CD8-positive, alpha-beta memory T cell (primary cell): ENCODE data around the gene MGLL. TPM values are rescaled to one million over a fixed set of nuclear protein-coding genes. Genes with fewer than 3 reads are reported as not detected.
A peak's percentile ranks its signal among the peaks of the same experiment; 100 is the strongest.
"Not testable (repeated sequence)": the region's sequence is repeated elsewhere in the genome, so short reads cannot be mapped to it uniquely, and the experiment has no call there.

Experiments used
- CTCF ChIA-PET: fragments of 350-600 bp; sonication (Branson Sonifier 250); formaldehyde crosslinking; loops from one replicate; lab custom pipeline; 2021; ENCODE audit warnings: antibody characterized with exemption; lab: Charles Lee
- POLR2A ChIA-PET: fragments of 350-600 bp; sonication (Branson Sonifier 250); formaldehyde crosslinking; loops from one replicate; lab custom pipeline; 2021; ENCODE audit warnings: antibody characterized with exemption; lab: Charles Lee
- DNase-seq, 5 donors: peaks; one replicate each; pipeline versions ENCODE4 v3.0.0 to v3.0.0-alpha.2; 2020 to 2022; ENCODE audit warnings: mixed read lengths in 1 of 5
- H3K27ac ChIP-seq: one replicate; pipeline ENCODE4 v1.7.0; 2013; ENCODE audit warnings: low read depth, mild to moderate bottlenecking, low read length, moderate library complexity
- H3K27me3 ChIP-seq: 2 replicates; pipeline ENCODE4 v1.7.0; 2013; ENCODE audit warnings: low read length, mild to moderate bottlenecking; ENCODE audit not compliant: insufficient read depth, poor library complexity, severe bottlenecking
- H3K36me3 ChIP-seq: 2 replicates; pipeline ENCODE4 v1.7.0; 2013; ENCODE audit warnings: mild to moderate bottlenecking, low read length, moderate library complexity; ENCODE audit not compliant: insufficient read depth
- H3K4me1 ChIP-seq: 2 replicates; pipeline ENCODE4 v1.7.0; 2013; ENCODE audit warnings: mild to moderate bottlenecking, low read length, moderate library complexity; ENCODE audit not compliant: insufficient read depth
- H3K4me3 ChIP-seq: 2 replicates; pipeline ENCODE4 v1.7.0; 2013; ENCODE audit warnings: mild to moderate bottlenecking, low read length
- H3K9me3 ChIP-seq: 2 replicates; pipeline ENCODE4 v1.7.0; 2013; ENCODE audit warnings: mild to moderate bottlenecking, low read length
- H3K27ac Mint-ChIP-seq, 8 donors: one replicate each; pipeline ENCODE4 v1.8.0; 2020 to 2021; ENCODE audit warnings: mixed read lengths in 8 of 8, mild to moderate bottlenecking in 6 of 8, inconsistent platforms in 3 of 8, moderate library complexity in 3 of 8
- H3K27me3 Mint-ChIP-seq, 2 donors: one replicate each; pipeline ENCODE4 v1.8.0; 2020 to 2021; ENCODE audit warnings: mixed read lengths in 2 of 2, mild to moderate bottlenecking in 1 of 2, moderate library complexity in 1 of 2
- H3K36me3 Mint-ChIP-seq, 3 donors: one replicate each; pipeline ENCODE4 v1.8.0; 2020 to 2021; ENCODE audit warnings: mixed read lengths in 3 of 3, inconsistent platforms in 1 of 3, mild to moderate bottlenecking in 1 of 3
- H3K4me1 Mint-ChIP-seq, 3 donors: one replicate each; pipeline ENCODE4 v1.8.0; 2020 to 2021; ENCODE audit warnings: mixed read lengths in 3 of 3, inconsistent platforms in 1 of 3, mild to moderate bottlenecking in 1 of 3
- H3K4me3 Mint-ChIP-seq, 7 donors: one replicate each; pipeline ENCODE4 v1.8.0; 2020 to 2021; ENCODE audit warnings: mixed read lengths in 7 of 7, mild to moderate bottlenecking in 6 of 7, moderate library complexity in 4 of 7, inconsistent platforms in 2 of 7
- H3K9me3 Mint-ChIP-seq, 5 donors: one replicate each; pipeline ENCODE4 v1.8.0; 2020 to 2022; ENCODE audit warnings: mixed read lengths in 5 of 5, mild to moderate bottlenecking in 3 of 5, moderate library complexity in 2 of 5, inconsistent platforms in 1 of 5
- polyA plus RNA-seq: library from polyadenylated mRNA; unstranded; fragments of 300-500 nt; fragmentation: Illumina TruSeq; gene quantifications from one replicate; pipeline ENCODE4 v1.2.3, GENCODE V29; 2021
- total RNA-seq, 2 experiments: library from RNA; stranded (reverse); gene quantifications; one replicate each; pipeline ENCODE4 v1.2.3, GENCODE V29; 2021

The MGLL gene
- total and polyA plus RNA-seq, 3 experiments from 2014 or later = 3.0 to 5.9 (median 5.3) TPM

GRCh38 chr3:127658234-127658633 is 164.1 kb downstream of the MGLL start:
- ChIA-PET CTCF (interaction anchor here (0.7 to 0.9 kb wide), 2 partner anchors 83 to 1059 kb away, joined by 3 read pairs; no protein-coding TSS in a partner anchor), POLR2A (no interaction called here)

GRCh38 chr3:127656906-127657305 is 165.4 kb downstream of the MGLL start:
- H3K27me3 ChIP-seq = no peaks in the 10 kb centered on the region
- ChIA-PET POLR2A (no interaction called here), CTCF (no interaction called here)
- no peaks in the 10 kb centered on the region for H3K36me3 ChIP-seq
- Mint-ChIP-seq H3K27me3 (no peaks in the 10 kb centered on the region), H3K4me1 (no peaks in the 10 kb centered on the region), H3K27ac (no peak overlapping the region), H3K36me3 (peaks cover 0 to 2% (median 0%) of the 10 kb centered on the region in 3 donors), H3K4me3 (no peak overlapping the region), H3K9me3 (no peaks in the 10 kb centered on the region)
- H3K4me3 ChIP-seq = no peak overlapping the region
- H3K9me3 ChIP-seq = no peaks in the 10 kb centered on the region
- no peak for DNase-seq
- no peaks in the 10 kb centered on the region for H3K4me1 ChIP-seq
- no peak overlapping the region for H3K27ac ChIP-seq

More at GRCh38 chr3:127658234-127658633, 164.1 kb downstream of the MGLL start:
- Mint-ChIP-seq H3K4me3 (no peak overlapping the region), H3K27ac (no peak overlapping the region), H3K27me3 (no peaks in the 10 kb centered on the region), H3K36me3 (peaks cover 0 to 2% (median 0%) of the 10 kb centered on the region in 3 donors), H3K9me3 (no peaks in the 10 kb centered on the region), H3K4me1 (no peaks in the 10 kb centered on the region)
- Histone ChIP-seq H3K36me3 (no peaks in the 10 kb centered on the region), H3K27ac (no peak overlapping the region), H3K27me3 (no peaks in the 10 kb centered on the region), H3K9me3 (no peaks in the 10 kb centered on the region), H3K4me3 (no peak overlapping the region), H3K4me1 (no peaks in the 10 kb centered on the region)
- no peak for DNase-seq

- ChIA-PET POLR2A (no interaction called here), CTCF (interaction anchor here (1.9 kb wide), 1 partner anchor 40 kb away, joined by 5 read pairs; no protein-coding TSS in a partner anchor)
- Histone ChIP-seq H3K9me3 (no peaks in the 10 kb centered on the region), H3K36me3 (no peaks in the 10 kb centered on the region), H3K27ac (no peak overlapping the region), H3K4me1 (no peaks in the 10 kb centered on the region), H3K4me3 (no peak overlapping the region), H3K27me3 (no peaks in the 10 kb centered on the region)
- Mint-ChIP-seq H3K27ac (peak overlapping the region in 1 of 8 donors; percentile 2), H3K9me3 (no peaks in the 10 kb centered on the region), H3K27me3 (no peaks in the 10 kb centered on the region), H3K36me3 (peaks cover 0 to 2% (median 0%) of the 10 kb centered on the region in 3 donors), H3K4me3 (no peak overlapping the region), H3K4me1 (no peaks in the 10 kb centered on the region)
- DNase-seq = no peak
Observed at GRCh38 chr3:127655641-127656040, 166.7 kb downstream of the MGLL start.

- H3K36me3 ChIP-seq, H3K4me3 ChIP-seq, H3K4me1 Mint-ChIP-seq, H3K27ac Mint-ChIP-seq, H3K4me1 ChIP-seq, H3K27ac ChIP-seq, POLR2A ChIA-PET, H3K36me3 Mint-ChIP-seq, DNase-seq, H3K9me3 ChIP-seq, H3K27me3 Mint-ChIP-seq, H3K9me3 Mint-ChIP-seq, H3K4me3 Mint-ChIP-seq, H3K27me3 ChIP-seq: not testable (repeated sequence)
- CTCF ChIA-PET = interaction anchor here (1.9 kb wide), 1 partner anchor 41 kb away, joined by 5 read pairs; no protein-coding TSS in a partner anchor
Observed at GRCh38 chr3:127654993-127655392, 167.3 kb downstream of the MGLL start.

- no peaks in the 10 kb centered on the region for H3K27me3 ChIP-seq
- H3K9me3 ChIP-seq = no peaks in the 10 kb centered on the region
- H3K36me3 ChIP-seq = no peaks in the 10 kb centered on the region
- H3K27me3 Mint-ChIP-seq = no peaks in the 10 kb centered on the region
- no peak overlapping the region for H3K27ac ChIP-seq
- DNase-seq = no peak
- no peak overlapping the region for H3K4me3 Mint-ChIP-seq
- H3K4me3 ChIP-seq = no peak overlapping the region
- H3K4me1 Mint-ChIP-seq = no peaks in the 10 kb centered on the region
- H3K9me3 Mint-ChIP-seq = no peaks in the 10 kb centered on the region
- no peaks in the 10 kb centered on the region for H3K36me3 Mint-ChIP-seq
- ChIA-PET CTCF (no interaction called here), POLR2A (no interaction called here)
- no peak overlapping the region for H3K27ac Mint-ChIP-seq
- H3K4me1 ChIP-seq = no peaks in the 10 kb centered on the region
Observed at GRCh38 chr3:127654374-127654773, 167.9 kb downstream of the MGLL start.

- H3K4me3 ChIP-seq = no peak overlapping the region
- Mint-ChIP-seq H3K27me3 (no peaks in the 10 kb centered on the region), H3K27ac (peak overlapping the region in 1 of 8 donors; percentile 81), H3K36me3 (no peaks in the 10 kb centered on the region), H3K4me3 (no peak overlapping the region), H3K4me1 (no peaks in the 10 kb centered on the region), H3K9me3 (no peaks in the 10 kb centered on the region)
- no peaks in the 10 kb centered on the region for H3K27me3 ChIP-seq
- H3K27ac ChIP-seq = no peak overlapping the region
- no peaks in the 10 kb centered on the region for H3K36me3 ChIP-seq
- DNase-seq = peak in 2 of 5 donors; percentile 23 to 37
- H3K9me3 ChIP-seq = no peaks in the 10 kb centered on the region
- H3K4me1 ChIP-seq = no peaks in the 10 kb centered on the region
- POLR2A ChIA-PET = no interaction called here
- CTCF ChIA-PET = interaction anchor here (0.9 to 3.1 kb wide), 11 partner anchors 9 to 319 kb away, joined by 3 to 10 read pairs (median 3); no protein-coding TSS in a partner anchor
Observed at GRCh38 chr3:127652246-127652995, 169.9 kb downstream of the MGLL start.

- no peaks in the 10 kb centered on the region for H3K27me3 ChIP-seq
- H3K27ac ChIP-seq = no peak overlapping the region
- CTCF ChIA-PET = interaction anchor here (0.8 to 3.1 kb wide), 10 partner anchors 14 to 320 kb away, joined by 3 to 10 read pairs (median 4); no protein-coding TSS in a partner anchor
- no peaks in the 10 kb centered on the region for H3K4me1 ChIP-seq
- POLR2A ChIA-PET = no interaction called here
- H3K36me3 ChIP-seq = no peaks in the 10 kb centered on the region
- no peaks in the 10 kb centered on the region for H3K36me3 Mint-ChIP-seq
- H3K9me3 Mint-ChIP-seq = no peaks in the 10 kb centered on the region
- no peak overlapping the region for H3K4me3 ChIP-seq
- no peak for DNase-seq
- H3K27me3 Mint-ChIP-seq = no peaks in the 10 kb centered on the region
- no peaks in the 10 kb centered on the region for H3K4me1 Mint-ChIP-seq
- no peak overlapping the region for H3K4me3 Mint-ChIP-seq
- H3K27ac Mint-ChIP-seq = no peak overlapping the region
- H3K9me3 ChIP-seq = no peaks in the 10 kb centered on the region
Observed at GRCh38 chr3:127651516-127652172, 170.7 kb downstream of the MGLL start.

- Mint-ChIP-seq H3K27me3 (no peaks in the 10 kb centered on the region), H3K27ac (no peak overlapping the region), H3K9me3 (no peaks in the 10 kb centered on the region), H3K36me3 (no peaks in the 10 kb centered on the region), H3K4me3 (no peak overlapping the region), H3K4me1 (no peaks in the 10 kb centered on the region)
- POLR2A ChIA-PET = no interaction called here
- no peak for DNase-seq
- no peaks in the 10 kb centered on the region for H3K36me3 ChIP-seq
- H3K27ac ChIP-seq = no peak overlapping the region
- H3K27me3 ChIP-seq = no peaks in the 10 kb centered on the region
- no peaks in the 10 kb centered on the region for H3K4me1 ChIP-seq
- CTCF ChIA-PET = interaction anchor here (1.2 to 3.1 kb wide), 2 partner anchors 44 to 75 kb away, joined by 5 to 10 read pairs; no protein-coding TSS in a partner anchor
- H3K9me3 ChIP-seq = no peaks in the 10 kb centered on the region
- no peak overlapping the region for H3K4me3 ChIP-seq
Observed at GRCh38 chr3:127650236-127650635, 172.1 kb downstream of the MGLL start.
